IMR-90 (cell line): ENCODE results near the gene DNAAF3. TPM values are rescaled to one million over a fixed set of nuclear protein-coding genes. Genes with fewer than 3 reads are reported as not detected.
"Not testable (repeated sequence)": the region's sequence is repeated elsewhere in the genome, so short reads cannot be mapped to it uniquely, and the experiment has no call there.

Experiments
- ATAC-seq: fragments of 200-7000 bp; cut with Tn5 transposase; 2 replicates; pipeline ENCODE4 v1.9.1; 2020; ENCODE audit warnings: low read depth, mild to moderate bottlenecking, moderate library complexity
- BruUV-seq: library from RNA; stranded (reverse); fragments of 400-500 nt; replicated peaks from 2 replicates; lab custom pipeline; 2021; lab: Mats Ljungman, UMichigan
- CTCF ChIA-PET: fragments of 300-600 bp; formaldehyde crosslinking; extraction: SDS; loops from one replicate; lab custom pipeline; 2021; ENCODE audit warnings: antibody characterized with exemption; lab: Yijun Ruan, JAX
- POLR2A ChIA-PET: fragments of 300-600 bp; sonication (Branson Sonifier 250); formaldehyde crosslinking; loops from one replicate; lab custom pipeline; 2022; ENCODE audit warnings: antibody characterized with exemption; ENCODE audit not compliant: unreplicated experiment; lab: Charles Lee
- DNase-seq: peaks from one replicate; pipeline ENCODE4 v3.0.0; 2013
- H2AFZ ChIP-seq: replicated peaks from 2 replicates; pipeline ENCODE3; 2013; ENCODE audit warnings: low read length, mild to moderate bottlenecking; ENCODE audit not compliant: poor library complexity
- H2AK5ac ChIP-seq: 2 replicates; pipeline ENCODE4 v1.6.1; 2013; ENCODE audit warnings: low read depth, low read length, inconsistent platforms
- H2AK9ac ChIP-seq: replicated peaks from 2 replicates; pipeline ENCODE3; 2013; ENCODE audit warnings: mild to moderate bottlenecking, low read depth, low read length, moderate library complexity; ENCODE audit not compliant: poor library complexity
- H2BK120ac ChIP-seq: 2 replicates; pipeline ENCODE4 v1.6.1; 2013; ENCODE audit warnings: low read depth, low read length, inconsistent platforms
- H2BK15ac ChIP-seq: 3 replicates; pipeline ENCODE4 v1.6.1; 2013; ENCODE audit warnings: low read depth, low read length, inconsistent platforms
- H2BK20ac ChIP-seq: 2 replicates; pipeline ENCODE4 v1.6.1; 2013; ENCODE audit warnings: low read depth, mild to moderate bottlenecking, inconsistent platforms, low read length, moderate library complexity
- H2BK5ac ChIP-seq: 2 replicates; pipeline ENCODE4 v1.6.1; 2013; ENCODE audit warnings: mild to moderate bottlenecking, low read depth, low read length, inconsistent platforms; ENCODE audit not compliant: poor library complexity, severe bottlenecking
- H3K14ac ChIP-seq: replicated peaks from 2 replicates; pipeline ENCODE4 v1.6.1; 2013; ENCODE audit warnings: low read depth, low read length, inconsistent platforms
- H3K18ac ChIP-seq: 2 replicates; pipeline ENCODE4 v1.6.1; 2013; ENCODE audit warnings: low read depth, low read length, control low read depth
- H3K23ac ChIP-seq: 2 replicates; pipeline ENCODE4 v1.6.1; 2013; ENCODE audit warnings: low read depth, low read length, inconsistent platforms
- H3K27ac ChIP-seq: 2 replicates; pipeline ENCODE4 v1.5.1; 2013; ENCODE audit warnings: mild to moderate bottlenecking, control low read depth, low read length; ENCODE audit not compliant: insufficient read depth
- H3K27me3 ChIP-seq: 2 replicates; pipeline ENCODE4 v1.6.1; 2013; ENCODE audit warnings: low read length; ENCODE audit not compliant: control insufficient read depth, insufficient read depth
- H3K36me3 ChIP-seq: 2 replicates; pipeline ENCODE4 v1.6.1; 2013; ENCODE audit warnings: low read length, mixed read lengths; ENCODE audit not compliant: control insufficient read depth, insufficient read depth
- H3K4ac ChIP-seq: 2 replicates; pipeline ENCODE4 v1.6.1; 2013; ENCODE audit warnings: low read depth, low read length, inconsistent platforms
- H3K4me1 ChIP-seq: 2 replicates; pipeline ENCODE4 v1.6.1; 2013; ENCODE audit warnings: low read length, mixed read lengths; ENCODE audit not compliant: control insufficient read depth, insufficient read depth
- H3K4me2 ChIP-seq: 2 replicates; pipeline ENCODE4 v1.6.1; 2013; ENCODE audit warnings: low read depth, mild to moderate bottlenecking, control low read depth, low read length, moderate library complexity
- H3K4me3 ChIP-seq: 2 replicates; pipeline ENCODE4 v1.5.1; 2013; ENCODE audit warnings: low read depth, mild to moderate bottlenecking, control low read depth, low read length, moderate library complexity; ENCODE audit not compliant: insufficient read depth
- H3K56ac ChIP-seq: 2 replicates; pipeline ENCODE4 v1.6.1; 2013; ENCODE audit warnings: low read length, inconsistent platforms; ENCODE audit not compliant: insufficient read depth; ENCODE audit errors: extremely low read depth
- H3K79me1 ChIP-seq, 2 experiments: 2 replicates each; pipeline ENCODE4 v1.6.1; 2013; ENCODE audit warnings: low read length in 2 of 2, inconsistent platforms in 1 of 2, low read depth in 1 of 2
- H3K9ac ChIP-seq: 2 replicates; pipeline ENCODE4 v1.6.1; 2013; ENCODE audit warnings: low read depth, low read length, control low read depth
- H3K9me1 ChIP-seq: 2 replicates; pipeline ENCODE4 v1.6.1; 2013; ENCODE audit warnings: low read length, inconsistent platforms; ENCODE audit not compliant: insufficient read depth
- H3K9me3 ChIP-seq: 2 replicates; pipeline ENCODE4 v1.6.1; 2013; ENCODE audit warnings: low read length; ENCODE audit not compliant: control insufficient read depth, insufficient read depth
- H4K20me1 ChIP-seq: 2 replicates; pipeline ENCODE4 v1.6.1; 2013; ENCODE audit warnings: low read length, inconsistent platforms; ENCODE audit not compliant: insufficient read depth
- H4K5ac ChIP-seq: 2 replicates; pipeline ENCODE4 v1.6.1; 2013; ENCODE audit warnings: mild to moderate bottlenecking, low read depth, low read length, control low read depth
- H4K8ac ChIP-seq, 2 experiments: 2 replicates each; pipeline ENCODE4 v1.6.1; 2013; ENCODE audit warnings: low read depth in 2 of 2, low read length in 2 of 2, control low read depth in 1 of 2, inconsistent platforms in 1 of 2
- H4K91ac ChIP-seq: 2 replicates; pipeline ENCODE4 v1.6.1; 2013; ENCODE audit warnings: low read depth, low read length, inconsistent platforms; ENCODE audit not compliant: insufficient read depth
- WGBS, 2 experiments: methylation state at CpG; one replicate each; pipeline versions ENCODE4 v1.1.5 to v1.1.7; 2013; ENCODE audit warnings: missing lambda C conversion rate in 2 of 2; ENCODE audit not compliant: insufficient read length in 1 of 2; ENCODE audit errors: extremely low coverage in 2 of 2; 5-methylcytosine and 5-hydroxymethylcytosine counted together
- dilution Hi-C: fragments of 300-500 bp; cut with HindIII; formaldehyde crosslinking; loops from one replicate; pipeline ENCODE4 v1.14.3; 2018; ENCODE audit warnings: low sequenced_read_pairs; ENCODE audit not compliant: unreplicated experiment
- in situ Hi-C: fragments of 300-500 bp; cut with MboI; formaldehyde crosslinking; loops from 3 replicates; pipeline ENCODE4 v1.14.3; 2019; ENCODE audit warnings: low sequenced_read_pairs, inconsistent platforms, mixed read lengths
- intact Hi-C: fragments of 100-400 bp; cut with micrococcal nuclease; formaldehyde crosslinking; loops from 2 replicates; pipeline ENCODE4 v1.10.0; 2022
- polyA plus RNA-seq, 3 experiments: library from polyadenylated mRNA; depleted of rRNA; stranded (reverse); fragments of >200 nt; gene quantifications; 2 replicates each; pipeline ENCODE4 v1.2.3, GENCODE V29; 2012; ENCODE audit warnings: low replicate concordance in 1 of 3
- total RNA-seq: library from RNA; depleted of rRNA; stranded (reverse); fragments of >200 nt; gene quantifications from 2 replicates; pipeline ENCODE4 v1.2.3, GENCODE V29; 2012

Gene DNAAF3
- total and polyA plus RNA-seq, 2 of the 4 experiments (the other 2 are of a cell fraction): 0.34 TPM; not detected in 1

- H3K4me3 ChIP-seq, BruUV-seq, H3K14ac ChIP-seq, intact Hi-C loops, H2AK5ac ChIP-seq, H3K23ac ChIP-seq, H2BK5ac ChIP-seq, H4K20me1 ChIP-seq, H3K4me2 ChIP-seq, H3K4ac ChIP-seq, ATAC-seq, H2BK15ac ChIP-seq, dilution Hi-C loops, H3K4me1 ChIP-seq, POLR2A ChIA-PET, H3K9ac ChIP-seq, in situ Hi-C loops, H3K27ac ChIP-seq, H3K36me3 ChIP-seq, H3K79me1 ChIP-seq, H4K5ac ChIP-seq, H4K8ac ChIP-seq, H2BK120ac ChIP-seq, DNase-seq, H3K18ac ChIP-seq, H3K56ac ChIP-seq, H3K9me1 ChIP-seq, H2AK9ac ChIP-seq, CTCF ChIA-PET, H3K9me3 ChIP-seq, H4K91ac ChIP-seq, H2BK20ac ChIP-seq: not testable (repeated sequence)
- peak overlapping the region; percentile 91 for H2AFZ ChIP-seq
- no CpG with 5 or more reads among the region's 9 CpGs for WGBS, 2 experiments
- peaks cover 20% of the 10 kb centered on the region for H3K27me3 ChIP-seq
Observed at GRCh38 chr19:55172318-55172717, 5.9 kb upstream of the DNAAF3 start.
